H1 (cell line): Measurements from ENCODE around the gene ADPGK. TPM values are rescaled to one million over a fixed set of nuclear protein-coding genes. Genes with fewer than 3 reads are reported as not detected.

Source experiments
- CTCF ChIA-PET: fragments of 300-600 bp; sonication (Branson Sonifier 250); formaldehyde crosslinking; loops from one replicate; lab custom pipeline; 2021; ENCODE audit not compliant: partially characterized antibody; lab: Charles Lee
- POLR2A ChIA-PET: fragments of 300-600 bp; sonication (Branson Sonifier 250); formaldehyde crosslinking; loops from one replicate; lab custom pipeline; 2021; ENCODE audit warnings: inconsistent platforms; ENCODE audit not compliant: partially characterized antibody; lab: Charles Lee
- DNase-seq, 2 experiments: peaks; one replicate each; pipeline versions ENCODE4 v3.0.0 to v3.0.0-alpha.2; 2010 to 2022; ENCODE audit warnings: low spot score in 2 of 2, low read depth in 1 of 2, mixed read lengths in 1 of 2
- FAIRE-seq: peaks from 2 replicates; lab custom pipeline; 2011; peaks lifted over from hg19 to GRCh38; lab: Jason Lieb, UNC
- H2AFZ ChIP-seq: 2 replicates; pipeline ENCODE4 v1.8.1; 2012; ENCODE audit warnings: low read length, inconsistent platforms
- H2AK5ac ChIP-seq: 2 replicates; pipeline ENCODE4 v1.6.1; 2013; ENCODE audit warnings: low read depth, low read length
- H2BK120ac ChIP-seq: replicated peaks from 2 replicates; pipeline ENCODE3; 2013; ENCODE audit warnings: low read depth, low read length, inconsistent platforms
- H2BK12ac ChIP-seq: 2 replicates; pipeline ENCODE4 v1.6.1; 2013; ENCODE audit warnings: low read depth, low read length
- H2BK15ac ChIP-seq: 2 replicates; pipeline ENCODE4 v1.6.1; 2013; ENCODE audit warnings: low read length
- H2BK20ac ChIP-seq: 2 replicates; pipeline ENCODE4 v1.6.1; 2013; ENCODE audit warnings: low read length
- H2BK5ac ChIP-seq: 2 replicates; pipeline ENCODE4 v1.6.1; 2013; ENCODE audit warnings: low read depth, low read length
- H3K14ac ChIP-seq: 2 replicates; pipeline ENCODE4 v1.6.1; 2013; ENCODE audit warnings: inconsistent platforms; ENCODE audit not compliant: insufficient read length
- H3K18ac ChIP-seq: 2 replicates; pipeline ENCODE4 v1.6.1; 2013; ENCODE audit warnings: low read length; ENCODE audit errors: extremely low read depth
- H3K23ac ChIP-seq: 2 replicates; pipeline ENCODE4 v1.6.1; 2013; ENCODE audit warnings: inconsistent platforms; ENCODE audit not compliant: insufficient read length
- H3K23me2 ChIP-seq: 2 replicates; pipeline ENCODE4 v1.6.1; 2013; ENCODE audit warnings: low read depth, low read length
- H3K27ac ChIP-seq: 2 replicates; pipeline ENCODE4 v1.6.1; 2011; ENCODE audit warnings: low read depth, low read length, inconsistent platforms
- H3K27me3 ChIP-seq, 4 experiments: replicated peaks in 1 of 4; 1 replicate in 1 of 4; 2 replicates in 3 of 4; pipeline versions ENCODE4 v1.6.1 to v1.8.1; 2011 to 2013; ENCODE audit warnings: low read length in 3 of 4, mild to moderate bottlenecking in 3 of 4, inconsistent platforms in 2 of 4, mixed read lengths in 2 of 4, moderate library complexity in 1 of 4; ENCODE audit not compliant: control insufficient read depth in 3 of 4, insufficient read depth in 3 of 4; ENCODE audit errors: extremely low read depth in 1 of 4
- H3K36me3 ChIP-seq, 4 experiments: 2 replicates each; pipeline versions ENCODE4 v1.6.1 to v1.8.1; 2011 to 2013; ENCODE audit warnings: mild to moderate bottlenecking in 4 of 4, low read length in 3 of 4, moderate library complexity in 2 of 4, control low read depth in 1 of 4, inconsistent platforms in 1 of 4; ENCODE audit not compliant: insufficient read depth in 4 of 4, control insufficient read depth in 2 of 4
- H3K4ac ChIP-seq: replicated peaks from 2 replicates; pipeline ENCODE3; 2013; ENCODE audit warnings: low read length, low read depth, mixed read lengths, inconsistent platforms; ENCODE audit not compliant: insufficient read length
- H3K4me1 ChIP-seq, 4 experiments: replicated peaks in 1 of 4; 1 replicate in 1 of 4; 2 replicates in 3 of 4; pipeline versions ENCODE4 v1.6.1 to v1.8.1; 2011 to 2013; ENCODE audit warnings: low read length in 3 of 4, inconsistent platforms in 2 of 4, mixed read lengths in 1 of 4; ENCODE audit not compliant: insufficient read depth in 4 of 4, control insufficient read depth in 3 of 4
- H3K4me2 ChIP-seq, 2 experiments: 2 replicates each; pipeline versions ENCODE4 v1.6.1 to v1.8.1; 2011 to 2013; ENCODE audit warnings: low read depth in 2 of 2, low read length in 2 of 2, control low read depth in 1 of 2, inconsistent platforms in 1 of 2, mild to moderate bottlenecking in 1 of 2; ENCODE audit not compliant: insufficient read depth in 1 of 2
- H3K4me3 ChIP-seq, 4 experiments: fragments of 200-600, 300-600 bp in 1 of 4; sonication (generic), shearing (Covaris generic), sonication (Bioruptor Twin) in 1 of 4; 2 replicates each; pipeline versions ENCODE4 v1.5.1 to v1.8.1; 2011 to 2016; ENCODE audit warnings: low read length in 4 of 4, low read depth in 3 of 4, control low read depth in 2 of 4, inconsistent platforms in 2 of 4, mild to moderate bottlenecking in 2 of 4, mixed read lengths in 1 of 4, moderate library complexity in 1 of 4; ENCODE audit not compliant: insufficient read depth in 2 of 4; ENCODE audit errors: extremely low read depth in 1 of 4
- H3K56ac ChIP-seq: replicated peaks from 2 replicates; pipeline ENCODE3; 2013; ENCODE audit warnings: low read depth, mild to moderate bottlenecking, mixed read lengths, low read length, inconsistent platforms; ENCODE audit not compliant: insufficient read length
- H3K79me1 ChIP-seq: 2 replicates; pipeline ENCODE4 v1.6.1; 2013; ENCODE audit warnings: low read depth, low read length, control low read depth
- H3K79me2 ChIP-seq, 2 experiments: 2 replicates each; pipeline versions ENCODE4 v1.6.1 to v1.8.1; 2012 to 2013; ENCODE audit warnings: low read length in 2 of 2, mild to moderate bottlenecking in 2 of 2, inconsistent platforms in 1 of 2; ENCODE audit not compliant: insufficient read depth in 2 of 2, control insufficient read depth in 1 of 2
- H3K9ac ChIP-seq, 4 experiments: replicated peaks in 1 of 4; 1 replicate in 1 of 4; 2 replicates in 3 of 4; pipeline versions ENCODE4 v1.6.1 to v1.8.1; 2011 to 2013; ENCODE audit warnings: low read depth in 3 of 4, low read length in 3 of 4, control low read depth in 2 of 4, mild to moderate bottlenecking in 2 of 4, moderate library complexity in 2 of 4, inconsistent platforms in 1 of 4; ENCODE audit errors: extremely low read depth in 1 of 4
- H3K9me3 ChIP-seq, 2 experiments: 2 replicates each; pipeline versions ENCODE4 v1.6.1 to v1.8.1; 2012 to 2013; ENCODE audit warnings: mild to moderate bottlenecking in 2 of 2, moderate library complexity in 2 of 2, control low read depth in 1 of 2, inconsistent platforms in 1 of 2, low read depth in 1 of 2, low read length in 1 of 2, mixed read lengths in 1 of 2; ENCODE audit not compliant: insufficient read depth in 2 of 2
- H4K20me1 ChIP-seq, 2 experiments: replicated peaks in 1 of 2; 2 replicates each; pipeline versions ENCODE3 to v1.8.1; 2011 to 2013; ENCODE audit warnings: inconsistent platforms in 2 of 2, low read length in 2 of 2, mild to moderate bottlenecking in 1 of 2; ENCODE audit not compliant: insufficient read depth in 2 of 2, control insufficient read depth in 1 of 2
- H4K5ac ChIP-seq: 2 replicates; pipeline ENCODE4 v1.6.1; 2013; ENCODE audit warnings: low read length, low read depth, mixed read lengths, inconsistent platforms; ENCODE audit not compliant: insufficient read length
- H4K8ac ChIP-seq: 2 replicates; pipeline ENCODE4 v1.8.0; 2013; ENCODE audit warnings: mild to moderate bottlenecking, moderate library complexity, low read length, inconsistent platforms; ENCODE audit not compliant: insufficient read depth; ENCODE audit errors: extremely low read depth
- H4K91ac ChIP-seq: replicated peaks from 2 replicates; pipeline ENCODE3; 2013; ENCODE audit warnings: low read length, mixed read lengths, inconsistent platforms; ENCODE audit not compliant: insufficient read length
- CHD1 ChIP-seq: IDR thresholded peaks from 2 replicates; pipeline ENCODE4 v1.6.1; 2012; ENCODE audit warnings: low read depth, low read length, improper control_type of control experiment
- GABPA ChIP-seq: IDR thresholded peaks from 2 replicates; pipeline ENCODE4 v1.6.1; 2011; ENCODE audit warnings: mild to moderate bottlenecking, low read length, moderate library complexity, borderline replicate concordance; ENCODE audit not compliant: insufficient read depth
- HDAC2 ChIP-seq, 2 experiments: fragments of 300-600 bp in 1 of 2; sonication (generic) in 1 of 2; IDR thresholded peaks; 2 replicates each; pipeline ENCODE4 v1.6.1; 2011 to 2012; ENCODE audit warnings: low read depth in 2 of 2, low read length in 2 of 2, mild to moderate bottlenecking in 2 of 2, moderate library complexity in 2 of 2, borderline replicate concordance in 1 of 2, inconsistent platforms in 1 of 2
- TAF1 ChIP-seq: IDR thresholded peaks from 2 replicates; pipeline ENCODE4 v1.6.1; 2011; ENCODE audit warnings: mild to moderate bottlenecking, low read depth, low read length
- WGBS, 2 experiments: shearing (Covaris generic) in 1 of 2; methylation state at CpG; one replicate each; pipeline versions ENCODE4 v1.1.6 to v1.1.7; 2013 to 2015; ENCODE audit warnings: low lambda C conversion rate in 2 of 2, mixed read lengths in 2 of 2, inconsistent platforms in 1 of 2, low coverage in 1 of 2, missing lambda C conversion rate in 1 of 2; ENCODE audit not compliant: insufficient replicate concordance in 2 of 2, insufficient coverage in 1 of 2, insufficient read length in 1 of 2; ENCODE audit errors: extremely low coverage in 1 of 2, missing lambda C conversion rate in 1 of 2; 5-methylcytosine and 5-hydroxymethylcytosine counted together
- polyA plus RNA-seq, 7 experiments: library from polyadenylated mRNA; depleted of rRNA in 3 of 7; stranded (reverse) in 5 of 7; unstranded in 2 of 7; fragments of >200 nt in 5 of 7; fragments of 200-250 nt in 2 of 7; gene quantifications; 1 replicate in 5 of 7; 2 replicates in 1 of 7; 4 replicates in 1 of 7; pipeline versions ENCODE4 v1.2.1 to v1.2.3, GENCODE V29; 2011 to 2013; ENCODE audit warnings: missing spikeins in 2 of 7, mixed read lengths in 2 of 7
- total RNA-seq: library from RNA; stranded (reverse); fragmentation: NEBNext Ultra II Directional; extraction: Animal tissue kit (Norgen Biotek cat#: 25700); gene quantifications from 2 replicates; pipeline ENCODE4 v1.2.1, GENCODE V29; 2021

The ADPGK gene
- total and polyA plus RNA-seq, 2 of the 8 experiments (the other 6 are each of a cell fraction or from before 2014, with no cell fraction given), result 32.2 to 38.2 TPM

GRCh38 chr15:72749700-72750099 lies 33.9 kb downstream of the ADPGK start:
- POLR2A ChIA-PET, result interaction anchor here (0.7 to 1.4 kb wide), 2 partner anchors 10 to 432 kb away, joined by 3 to 4 read pairs; no protein-coding TSS in a partner anchor
- no peak overlapping the region for H2BK120ac ChIP-seq
- H4K8ac ChIP-seq, result no peak overlapping the region
- no peak overlapping the region for H2BK5ac ChIP-seq
- H3K36me3 ChIP-seq, result peaks cover 2 to 21% (median 16%) of the 10 kb centered on the region in 4 experiments; a peak in 7 of 8 replicates
- no peaks in the 10 kb centered on the region for H3K27me3 ChIP-seq
- DNase-seq (no peak), FAIRE-seq (no peak)
- H3K23me2 ChIP-seq, result no peaks in the 10 kb centered on the region
- H3K79me1 ChIP-seq, result no peaks in the 10 kb centered on the region
- H2BK15ac ChIP-seq, result no peak overlapping the region
- no peak overlapping the region for H3K4me2 ChIP-seq
- H2BK12ac ChIP-seq, result no peak overlapping the region
- no peak overlapping the region for H3K4me3 ChIP-seq
- no peak overlapping the region for H4K91ac ChIP-seq
- H3K79me2 ChIP-seq, result no peaks in the 10 kb centered on the region
- H3K23ac ChIP-seq, result no peak overlapping the region
- H2AK5ac ChIP-seq, result no peak overlapping the region
- H3K9ac ChIP-seq, result no peak overlapping the region
- H3K56ac ChIP-seq, result no peak overlapping the region
- no peaks in the 10 kb centered on the region; a peak in 1 of 4 replicates for H3K9me3 ChIP-seq
- no peaks in the 10 kb centered on the region for H4K20me1 ChIP-seq
- no peak overlapping the region for H3K4ac ChIP-seq
- H4K5ac ChIP-seq, result no peak overlapping the region
- no peak overlapping the region for H2BK20ac ChIP-seq
- H2AFZ ChIP-seq, result no peak overlapping the region
- no peak overlapping the region for H3K14ac ChIP-seq
- no peaks in the 10 kb centered on the region for H3K4me1 ChIP-seq
- CTCF ChIA-PET, result interaction anchor here (0.9 to 1.2 kb wide), 2 partner anchors 28 to 149 kb away, joined by 3 to 4 read pairs; no protein-coding TSS in a partner anchor
- H3K27ac ChIP-seq, result no peak overlapping the region
- WGBS, 2 experiments, result 94% methylated on average over 2 of the region's 2 CpGs; no CpG with 5 or more reads in 1 of the 2 experiments
- TF ChIP-seq CHD1, result no peak
- no peak for TF ChIP-seq HDAC2 (IDR thresholded peaks at IDR 0.05; ENCODE audit: borderline replicate concordance in 1 of 2, low read depth in 2 of 2, low read length in 2 of 2)
- TF ChIP-seq TAF1, result no peak
- no peak for TF ChIP-seq GABPA
- TF ChIP-seq, all 59 proteins: peak for 0
- no peak overlapping the region for H3K18ac ChIP-seq
